Astrocyte (in vitro differentiated cells and primary cell): ENCODE measurements around the gene TSPAN33. TPM values are rescaled to one million over a fixed set of nuclear protein-coding genes. Genes with fewer than 3 reads are reported as not detected.

Source experiments
- DNase-seq: peaks from one replicate; pipeline ENCODE4 v3.0.0-alpha.2; 2010; ENCODE audit warnings: low read depth
- FAIRE-seq: peaks from 2 replicates; lab custom pipeline; 2011; peaks lifted over from hg19 to GRCh38; lab: Jason Lieb, UNC
- H2AFZ ChIP-seq: 2 replicates; pipeline ENCODE4 v1.6.0; 2012; ENCODE audit warnings: low read depth, low read length, inconsistent platforms
- H3K27ac ChIP-seq: 2 replicates; pipeline ENCODE4 v1.5.1; 2011; ENCODE audit warnings: low read depth, low read length, inconsistent platforms
- H3K27me3 ChIP-seq: 2 replicates; pipeline ENCODE4 v1.6.0; 2011; ENCODE audit warnings: low read length, inconsistent platforms; ENCODE audit not compliant: insufficient read depth
- H3K36me3 ChIP-seq: 2 replicates; pipeline ENCODE4 v1.5.1; 2011; ENCODE audit warnings: low read length, inconsistent platforms; ENCODE audit not compliant: insufficient read depth
- H3K4me1 ChIP-seq: 2 replicates; pipeline ENCODE4 v1.5.1; 2011; ENCODE audit warnings: low read length, inconsistent platforms; ENCODE audit not compliant: insufficient read depth
- H3K4me2 ChIP-seq: 2 replicates; pipeline ENCODE4 v1.6.0; 2012; ENCODE audit warnings: low read length, inconsistent platforms
- H3K4me3 ChIP-seq: 2 replicates; pipeline ENCODE4 v1.5.1; 2011; ENCODE audit warnings: low read depth, mild to moderate bottlenecking, low read length, inconsistent platforms; ENCODE audit not compliant: insufficient read depth
- H3K79me2 ChIP-seq: 2 replicates; pipeline ENCODE4 v1.6.0; 2012; ENCODE audit warnings: mild to moderate bottlenecking, low read length, inconsistent platforms; ENCODE audit not compliant: insufficient read depth
- H3K9ac ChIP-seq: 2 replicates; pipeline ENCODE4 v1.6.0; 2012; ENCODE audit warnings: mild to moderate bottlenecking, low read length, inconsistent platforms
- H3K9me3 ChIP-seq: 2 replicates; pipeline ENCODE4 v1.5.1; 2012; ENCODE audit warnings: low read depth, mild to moderate bottlenecking, low read length, inconsistent platforms; ENCODE audit not compliant: insufficient read depth
- H4K20me1 ChIP-seq: 2 replicates; pipeline ENCODE4 v1.6.0; 2012; ENCODE audit warnings: low read length, inconsistent platforms; ENCODE audit not compliant: insufficient read depth
- H3K27ac Mint-ChIP-seq: one replicate; pipeline ENCODE4 v1.8.0; 2021; ENCODE audit warnings: mild to moderate bottlenecking, mixed read lengths; ENCODE audit not compliant: unreplicated experiment
- H3K27me3 Mint-ChIP-seq: one replicate; pipeline ENCODE4 v1.8.0; 2021; ENCODE audit warnings: low read depth, mixed read lengths; ENCODE audit not compliant: unreplicated experiment
- H3K36me3 Mint-ChIP-seq: one replicate; pipeline ENCODE4 v1.8.0; 2021; ENCODE audit warnings: low read depth, mixed read lengths; ENCODE audit not compliant: unreplicated experiment
- H3K4me1 Mint-ChIP-seq: one replicate; pipeline ENCODE4 v1.8.0; 2021; ENCODE audit warnings: low read depth, mixed read lengths; ENCODE audit not compliant: unreplicated experiment
- H3K4me3 Mint-ChIP-seq: one replicate; pipeline ENCODE4 v1.8.0; 2021; ENCODE audit warnings: mild to moderate bottlenecking, moderate library complexity, mixed read lengths; ENCODE audit not compliant: unreplicated experiment
- H3K9me3 Mint-ChIP-seq: one replicate; pipeline ENCODE4 v1.8.0; 2021; ENCODE audit warnings: mild to moderate bottlenecking, mixed read lengths; ENCODE audit not compliant: unreplicated experiment
- CTCF ChIP-seq: IDR thresholded peaks from 2 replicates; pipeline ENCODE4 v1.5.1; 2011; ENCODE audit warnings: low read depth, mild to moderate bottlenecking, inconsistent platforms, low read length, moderate library complexity; ENCODE audit not compliant: insufficient read depth
- EZH2 ChIP-seq: IDR thresholded peaks from 2 replicates; pipeline ENCODE4 v1.6.1; 2012; ENCODE audit warnings: mild to moderate bottlenecking, low read length, inconsistent platforms; ENCODE audit not compliant: insufficient read depth
- total RNA-seq: library from RNA; stranded (reverse); gene quantifications from 2 replicates; pipeline ENCODE4 v1.2.1, GENCODE V29; 2021

TSPAN33 gene
- total RNA-seq, 1 donor from 2014 or later, result 6.5 TPM

DNA sequence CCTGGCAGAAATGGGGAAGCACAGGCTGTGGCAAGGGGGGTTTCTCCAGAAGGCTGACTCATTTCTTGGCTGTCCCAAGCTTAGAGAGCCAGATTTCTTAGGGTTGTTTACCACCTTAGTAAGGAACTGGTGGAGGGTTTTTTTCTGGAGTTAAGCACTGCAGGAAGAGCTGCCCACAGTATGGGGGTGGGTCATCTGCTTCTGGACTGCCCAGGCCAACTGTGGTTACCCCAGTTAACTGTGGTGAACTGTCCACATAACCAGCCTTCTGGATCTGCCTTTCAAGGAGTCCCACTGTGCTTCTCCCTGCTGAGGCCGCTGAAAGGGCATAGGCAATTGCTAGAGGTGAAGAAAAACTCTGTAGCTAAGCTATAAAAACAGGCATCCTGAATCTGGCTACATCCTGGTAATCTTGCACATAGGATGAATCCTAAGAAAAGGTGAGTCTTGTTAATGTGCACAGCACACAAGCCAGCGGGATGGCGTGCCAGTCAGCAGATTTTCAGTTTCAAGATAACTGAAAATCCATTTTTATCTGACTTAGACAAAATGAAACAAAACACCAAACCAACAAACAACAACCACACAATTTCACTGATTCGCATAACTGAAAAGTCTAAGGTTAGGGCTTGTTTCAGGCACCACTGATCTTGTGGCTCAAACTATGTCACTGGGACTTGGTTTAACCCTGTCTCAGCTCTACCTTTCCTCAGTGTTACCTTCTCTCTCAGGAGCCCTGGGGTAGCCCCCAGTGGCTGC, 21.6 kb upstream of the TSPAN33 start:
- no peaks in the 10 kb centered on the region for H3K4me1 ChIP-seq
- H3K36me3 Mint-ChIP-seq, result no peaks in the 10 kb centered on the region
- TF ChIP-seq EZH2 (no peak), CTCF (no peak)
- no peak overlapping the region for H3K27ac Mint-ChIP-seq
- peaks cover 8% of the 10 kb centered on the region for H3K9me3 ChIP-seq
- H3K27me3 Mint-ChIP-seq, result peaks cover 12% of the 10 kb centered on the region
- no peak overlapping the region for H3K27ac ChIP-seq
- H3K4me1 Mint-ChIP-seq, result peaks cover 12% of the 10 kb centered on the region
- no peaks in the 10 kb centered on the region for H3K79me2 ChIP-seq
- H3K4me3 ChIP-seq, result no peak overlapping the region
- H3K27me3 ChIP-seq, result peaks cover 11% of the 10 kb centered on the region
- no peak overlapping the region for H3K9ac ChIP-seq
- peak overlapping the region; percentile 11 for H3K4me3 Mint-ChIP-seq
- H2AFZ ChIP-seq, result no peak overlapping the region
- peak; percentile 14 for DNase-seq
- FAIRE-seq, result no peak
- no peak overlapping the region for H3K4me2 ChIP-seq
- peaks cover 9% of the 10 kb centered on the region for H3K9me3 Mint-ChIP-seq
- no peaks in the 10 kb centered on the region for H3K36me3 ChIP-seq
- H4K20me1 ChIP-seq, result no peaks in the 10 kb centered on the region

DNA sequence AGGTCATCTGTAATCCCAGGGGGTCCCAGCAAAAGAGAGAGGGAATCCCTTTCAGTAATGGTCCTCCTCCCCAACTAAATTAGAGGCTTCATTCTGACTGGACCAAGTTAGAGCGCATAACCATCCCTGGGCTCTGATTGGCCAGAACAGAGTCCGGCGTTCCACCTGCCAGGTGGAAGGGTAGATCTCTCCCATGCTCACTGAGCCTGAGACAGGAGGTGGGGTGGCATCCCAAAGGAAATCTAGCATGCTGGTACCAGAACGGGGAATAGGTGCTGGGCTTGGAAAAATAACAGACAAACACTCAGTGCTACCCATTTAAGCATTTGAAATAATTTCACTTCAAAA, 21.0 kb upstream of the TSPAN33 start:
- Histone ChIP-seq H2AFZ (no peak overlapping the region), H4K20me1 (no peaks in the 10 kb centered on the region), H3K27me3 (peaks cover 11% of the 10 kb centered on the region), H3K4me3 (no peak overlapping the region), H3K9ac (no peak overlapping the region), H3K36me3 (no peaks in the 10 kb centered on the region), H3K27ac (no peak overlapping the region), H3K4me2 (no peak overlapping the region), H3K79me2 (no peaks in the 10 kb centered on the region), H3K9me3 (peaks cover 8% of the 10 kb centered on the region), H3K4me1 (no peaks in the 10 kb centered on the region)
- Mint-ChIP-seq H3K9me3 (peaks cover 9% of the 10 kb centered on the region), H3K4me1 (peaks cover 12% of the 10 kb centered on the region), H3K27me3 (peaks cover 12% of the 10 kb centered on the region), H3K27ac (no peak overlapping the region), H3K36me3 (no peaks in the 10 kb centered on the region), H3K4me3 (no peak overlapping the region)
- FAIRE-seq (no peak), DNase-seq (no peak)
- TF ChIP-seq EZH2, result no peak
- TF ChIP-seq CTCF, result no peak

- Histone ChIP-seq H3K79me2 (no peaks in the 10 kb centered on the region), H2AFZ (no peak overlapping the region), H3K4me3 (no peak overlapping the region), H3K9me3 (peaks cover 4% of the 10 kb centered on the region), H3K36me3 (no peaks in the 10 kb centered on the region), H3K27ac (no peak overlapping the region), H3K9ac (no peak overlapping the region), H4K20me1 (no peaks in the 10 kb centered on the region), H3K27me3 (peaks cover 11% of the 10 kb centered on the region), H3K4me2 (no peak overlapping the region), H3K4me1 (no peaks in the 10 kb centered on the region)
- TF ChIP-seq EZH2 (no peak), CTCF (no peak)
- Mint-ChIP-seq H3K4me3 (no peak overlapping the region), H3K27ac (no peak overlapping the region), H3K36me3 (no peaks in the 10 kb centered on the region), H3K27me3 (peaks cover 16% of the 10 kb centered on the region), H3K4me1 (peaks cover 12% of the 10 kb centered on the region), H3K9me3 (peaks cover 7% of the 10 kb centered on the region)
- DNase-seq, result no peak
- no peak for FAIRE-seq
Measured at GRCh38 chr7:129126314-129126713, 18.2 kb upstream of the TSPAN33 start.
